ENCODE data around the gene CRYGA.
"Not testable (repeated sequence)": the region's sequence is repeated elsewhere in the genome, so short reads cannot be mapped to it uniquely, and the experiment has no call there.

DNA sequence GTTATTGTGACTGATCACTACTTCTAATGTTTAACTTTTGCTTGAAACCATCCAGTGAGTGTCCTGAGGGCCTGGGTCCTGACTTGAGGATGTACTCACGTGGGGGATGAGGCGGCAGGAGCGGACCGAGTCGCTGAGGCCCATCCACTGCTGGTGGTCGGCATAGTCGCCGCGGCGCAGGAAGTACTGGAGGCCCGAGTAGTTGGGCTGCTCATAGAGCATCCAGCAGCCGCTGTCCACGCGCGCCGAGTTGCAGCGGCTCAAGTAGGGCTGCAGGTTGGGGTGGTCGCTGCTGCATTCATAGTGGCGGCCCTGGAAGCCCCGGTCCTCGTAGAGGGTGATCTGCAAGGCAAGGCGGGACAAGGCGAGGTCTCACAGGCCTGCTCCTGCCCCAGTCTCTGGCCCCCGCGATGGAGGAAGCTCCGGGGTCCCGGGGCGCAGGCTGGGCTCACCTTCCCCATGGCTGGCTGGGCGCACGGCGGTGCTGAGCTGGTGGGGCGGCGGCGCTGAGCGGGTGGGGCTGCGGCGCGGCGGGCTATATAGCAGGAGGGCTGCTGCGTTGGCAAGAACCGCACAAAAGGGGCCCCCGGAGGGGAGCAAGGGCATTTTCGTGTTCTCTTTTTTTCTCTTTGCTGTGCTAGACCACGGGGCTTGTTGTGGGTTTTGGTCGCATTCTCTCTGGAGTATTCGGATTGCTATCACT lies 39.2 kb downstream of the CRYGA start, which contains the start of gene CRYGD:
- not testable (repeated sequence) for TF ChIP-seq EZH2phosphoT487 (IDR thresholded peaks at IDR 0.05; ENCODE audit: borderline replicate concordance, low read length)
- TF ChIP-seq, protein P1, sequence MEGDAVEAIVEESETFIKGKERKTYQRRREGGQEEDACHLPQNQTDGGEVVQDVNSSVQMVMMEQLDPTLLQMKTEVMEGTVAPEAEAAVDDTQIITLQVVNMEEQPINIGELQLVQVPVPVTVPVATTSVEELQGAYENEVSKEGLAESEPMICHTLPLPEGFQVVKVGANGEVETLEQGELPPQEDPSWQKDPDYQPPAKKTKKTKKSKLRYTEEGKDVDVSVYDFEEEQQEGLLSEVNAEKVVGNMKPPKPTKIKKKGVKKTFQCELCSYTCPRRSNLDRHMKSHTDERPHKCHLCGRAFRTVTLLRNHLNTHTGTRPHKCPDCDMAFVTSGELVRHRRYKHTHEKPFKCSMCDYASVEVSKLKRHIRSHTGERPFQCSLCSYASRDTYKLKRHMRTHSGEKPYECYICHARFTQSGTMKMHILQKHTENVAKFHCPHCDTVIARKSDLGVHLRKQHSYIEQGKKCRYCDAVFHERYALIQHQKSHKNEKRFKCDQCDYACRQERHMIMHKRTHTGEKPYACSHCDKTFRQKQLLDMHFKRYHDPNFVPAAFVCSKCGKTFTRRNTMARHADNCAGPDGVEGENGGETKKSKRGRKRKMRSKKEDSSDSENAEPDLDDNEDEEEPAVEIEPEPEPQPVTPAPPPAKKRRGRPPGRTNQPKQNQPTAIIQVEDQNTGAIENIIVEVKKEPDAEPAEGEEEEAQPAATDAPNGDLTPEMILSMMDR (IDR thresholded peaks at IDR 0.05; ENCODE audit: low read depth, low read length, poor library complexity, severe bottlenecking): not testable (repeated sequence)
